HCT116 (cell line): ENCODE results near the gene CDH23. TPM values are rescaled to one million over a fixed set of nuclear protein-coding genes. Genes with fewer than 3 reads are reported as not detected.

Experiments used
- ATAC-seq: fragments of 200-7000 bp; cut with Tn5 transposase; 2 replicates; pipeline ENCODE4 v1.9.1; 2020; ENCODE audit warnings: mild to moderate bottlenecking, moderate library complexity
- BruUV-seq: library from RNA; stranded (reverse); fragments of 400-500 nt; replicated peaks from 2 replicates; lab custom pipeline; 2021; lab: Mats Ljungman, UMichigan
- CTCF ChIA-PET: fragments of 300-600 bp; sonication (Branson Sonifier 250); formaldehyde crosslinking; loops from one replicate; lab custom pipeline; 2021; ENCODE audit warnings: antibody characterized with exemption; lab: Charles Lee
- POLR2A ChIA-PET: fragments of 300-600, 350-600 bp; sonication (Branson Sonifier 250); formaldehyde crosslinking; loops from one replicate; lab custom pipeline; 2021; ENCODE audit warnings: antibody characterized with exemption; lab: Charles Lee
- RAD21 ChIA-PET, 2 experiments: fragments of 300-600 bp; sonication (Branson Sonifier 250); formaldehyde crosslinking; loops; one replicate each; lab custom pipeline; 2023; ENCODE audit warnings: low total read pairs in 2 of 2; ENCODE audit not compliant: uncharacterized antibody in 2 of 2, unreplicated experiment in 2 of 2, low non-redundant PET in 1 of 2; lab: Charles Lee
- DNase-seq: peaks from one replicate; pipeline ENCODE4 v3.0.0-alpha.2; 2010; ENCODE audit warnings: low read depth, low spot score
- H2AFZ ChIP-seq: fragments of 200-600 bp; shearing (Covaris generic), sonication (generic); 2 replicates; pipeline ENCODE4 v1.6.1; 2017; ENCODE audit warnings: low read depth, mixed run types, mixed read lengths, antibody characterized with exemption, low read length; ENCODE audit not compliant: poor library complexity, severe bottlenecking
- H3K27ac ChIP-seq: 2 replicates; pipeline ENCODE4 v1.5.1; 2012; ENCODE audit warnings: low read depth, low read length
- H3K27me3 ChIP-seq: fragments of 200-600 bp; sonication (generic); 2 replicates; pipeline ENCODE4 v1.6.1; 2016; ENCODE audit warnings: mixed run types, low read length, mixed read lengths; ENCODE audit not compliant: insufficient read depth
- H3K36me3 ChIP-seq, 2 experiments: fragments of 200-500 bp in 1 of 2; fragments of 200-600 bp in 1 of 2; sonication (Bioruptor generic) in 1 of 2; sonication (generic) in 1 of 2; 2 replicates each; pipeline versions ENCODE4 v1.5.1 to v1.6.1; 2014 to 2016; ENCODE audit warnings: low read length in 2 of 2, inconsistent platforms in 1 of 2, mixed read lengths in 1 of 2, mixed run types in 1 of 2; ENCODE audit not compliant: insufficient read depth in 2 of 2, control insufficient read depth in 1 of 2
- H3K4me1 ChIP-seq, 2 experiments: fragments of 200-600 bp in 1 of 2; sonication (generic) in 1 of 2; 2 replicates each; pipeline versions ENCODE4 v1.5.1 to v1.6.1; 2012 to 2017; ENCODE audit warnings: low read length in 2 of 2, inconsistent platforms in 1 of 2, mild to moderate bottlenecking in 1 of 2, mixed read lengths in 1 of 2, mixed run types in 1 of 2, moderate library complexity in 1 of 2; ENCODE audit not compliant: insufficient read depth in 2 of 2, control insufficient read depth in 1 of 2
- H3K4me2 ChIP-seq: fragments of 200-600 bp; sonication (generic); 2 replicates; pipeline ENCODE4 v1.6.1; 2017; ENCODE audit warnings: mixed run types, low read length, mixed read lengths
- H3K4me3 ChIP-seq, 2 experiments: fragments of 200-600 bp in 1 of 2; sonication (generic) in 1 of 2; replicated peaks in 1 of 2; 2 replicates each; pipeline ENCODE4 v1.5.1; 2011 to 2016; ENCODE audit warnings: low read length in 2 of 2, control low read depth in 1 of 2, low read depth in 1 of 2, mild to moderate bottlenecking in 1 of 2, mixed read lengths in 1 of 2, mixed run types in 1 of 2
- H3K79me2 ChIP-seq: fragments of 200-600 bp; sonication (generic); 2 replicates; pipeline ENCODE4 v1.6.1; 2017; ENCODE audit warnings: mild to moderate bottlenecking, mixed run types, low read length, moderate library complexity, mixed read lengths; ENCODE audit not compliant: insufficient read depth
- H3K9ac ChIP-seq: fragments of 200-600 bp; sonication (generic); 2 replicates; pipeline ENCODE4 v1.6.1; 2016; ENCODE audit warnings: low read length, mixed read lengths
- H3K9me2 ChIP-seq: fragments of 200-600 bp; sonication (generic), shearing (Covaris generic); 2 replicates; pipeline ENCODE4 v1.6.1; 2017; ENCODE audit warnings: mixed run types, mild to moderate bottlenecking, moderate library complexity; ENCODE audit not compliant: insufficient read depth
- H3K9me3 ChIP-seq, 2 experiments: fragments of 200-500 bp in 1 of 2; fragments of 200-600 bp in 1 of 2; sonication (Bioruptor generic) in 1 of 2; sonication (generic) in 1 of 2; 2 replicates each; pipeline ENCODE4 v1.6.1; 2014 to 2017; ENCODE audit warnings: low read length in 2 of 2, mixed read lengths in 2 of 2, inconsistent platforms in 1 of 2, low read depth in 1 of 2, mild to moderate bottlenecking in 1 of 2, mixed run types in 1 of 2, moderate library complexity in 1 of 2; ENCODE audit not compliant: control insufficient read depth in 1 of 2, insufficient read depth in 1 of 2
- H4K20me1 ChIP-seq: fragments of 200-600 bp; sonication (generic), shearing (Covaris generic); 2 replicates; pipeline ENCODE4 v1.6.1; 2017; ENCODE audit warnings: mixed run types, mild to moderate bottlenecking, moderate library complexity; ENCODE audit not compliant: insufficient read depth
- ATF3 ChIP-seq: IDR thresholded peaks from 2 replicates; pipeline ENCODE4 v1.6.1; 2012
- CTCF ChIP-seq, 3 experiments: fragments of 200-600 bp in 1 of 3; sonication (generic) in 1 of 3; IDR thresholded peaks in 2 of 3; conservative IDR thresholded peaks in 1 of 3; 2 replicates each; pipeline ENCODE4 v1.5.1; 2012 to 2017; ENCODE audit warnings: low read depth in 2 of 3, low read length in 2 of 3, antibody characterized with exemption in 1 of 3, borderline replicate concordance in 1 of 3, control low read depth in 1 of 3, mild to moderate bottlenecking in 1 of 3, mixed read lengths in 1 of 3, mixed run types in 1 of 3, moderate library complexity in 1 of 3; ENCODE audit not compliant: insufficient read depth in 1 of 3
- EZH2 ChIP-seq: fragments of 200-600 bp; sonication (generic); IDR thresholded peaks from 2 replicates; pipeline ENCODE4 v1.6.1; 2017; ENCODE audit warnings: antibody characterized with exemption, mixed run types
- EZH2phosphoT487 ChIP-seq: fragments of 200-600 bp; IDR thresholded peaks from 2 replicates; pipeline ENCODE4 v1.6.1; 2018; ENCODE audit warnings: antibody characterized with exemption, borderline replicate concordance
- FOSL1 ChIP-seq: IDR thresholded peaks from 2 replicates; pipeline ENCODE4 v1.6.1; 2012; ENCODE audit warnings: low read depth
- JUND ChIP-seq: IDR thresholded peaks from 2 replicates; pipeline ENCODE4 v1.6.1; 2012
- MAX ChIP-seq: IDR thresholded peaks from 2 replicates; pipeline ENCODE4 v1.6.1; 2012
- POLR2A ChIP-seq: IDR thresholded peaks from 2 replicates; pipeline ENCODE4 v1.7.0; 2011; ENCODE audit warnings: borderline replicate concordance; ENCODE audit not compliant: insufficient read depth, insufficient read length; ENCODE audit errors: extremely low read depth
- POLR2AphosphoS5 ChIP-seq: IDR thresholded peaks from 2 replicates; pipeline ENCODE4 v1.6.1; 2011; ENCODE audit warnings: mild to moderate bottlenecking, low read depth, low read length, moderate library complexity
- RAD21 ChIP-seq: IDR thresholded peaks from 2 replicates; pipeline ENCODE4 v1.6.1; 2012; ENCODE audit warnings: low read depth, mild to moderate bottlenecking
- SIN3A ChIP-seq: IDR thresholded peaks from 2 replicates; pipeline ENCODE4 v1.6.1; 2012; ENCODE audit warnings: low read depth
- SP1 ChIP-seq: IDR thresholded peaks from 2 replicates; pipeline ENCODE4 v1.6.1; 2012; ENCODE audit warnings: low read depth
- SRF ChIP-seq: IDR thresholded peaks from 2 replicates; pipeline ENCODE4 v1.6.1; 2012; ENCODE audit warnings: low read depth
- TCF7L2 ChIP-seq: IDR thresholded peaks from 2 replicates; pipeline ENCODE4 v1.7.0; 2011; ENCODE audit warnings: borderline replicate concordance, inconsistent platforms; ENCODE audit not compliant: insufficient read depth, insufficient read length; ENCODE audit errors: extremely low read depth
- YY1 ChIP-seq: IDR thresholded peaks from 2 replicates; pipeline ENCODE4 v1.6.1; 2011; ENCODE audit warnings: low read length, low read depth, moderate library complexity, mild to moderate bottlenecking; ENCODE audit not compliant: insufficient replicate concordance; ENCODE audit errors: extremely low read depth
- ZFX ChIP-seq: fragments of 450-650 bp; IDR thresholded peaks from 2 replicates; pipeline ENCODE4 v1.6.1; 2017
- ZNF274 ChIP-seq: fragments of 200-500 bp; sonication (Bioruptor generic); IDR thresholded peaks from 2 replicates; pipeline ENCODE4 v1.6.1; 2014; ENCODE audit warnings: mild to moderate bottlenecking, low read depth, low read length, inconsistent platforms
- intact Hi-C: fragments of 100-400 bp; cut with micrococcal nuclease; formaldehyde crosslinking; loops from 2 replicates; pipeline ENCODE4 v1.10.0; 2022
- total RNA-seq: library from RNA; stranded (reverse); gene quantifications from one replicate; pipeline ENCODE4 v1.2.1, GENCODE V29; 2021; ENCODE audit not compliant: unreplicated experiment

CDH23 gene
- total RNA-seq, 1 experiment from 2014 or later, result not detected

- Histone ChIP-seq H3K9ac (no peak overlapping the region), H3K36me3 (no peaks in the 10 kb centered on the region), H4K20me1 (no peaks in the 10 kb centered on the region), H3K4me1 (peaks cover 5% of the 10 kb centered on the region in 2 experiments; a peak in 2 of 4 replicates), H3K9me2 (no peaks in the 10 kb centered on the region), H3K79me2 (no peaks in the 10 kb centered on the region), H3K27ac (no peak overlapping the region), H2AFZ (no peak overlapping the region), H3K27me3 (no peaks in the 10 kb centered on the region), H3K9me3 (no peaks in the 10 kb centered on the region), H3K4me2 (no peak overlapping the region), H3K4me3 (no peak overlapping the region)
- intact Hi-C loops, result no loop called here
- ATAC-seq, result no peak
- ChIA-PET POLR2A (interaction anchor here (1.0 kb wide), 1 partner anchor 16 kb away, joined by 3 read pairs; no protein-coding TSS in a partner anchor), CTCF (no interaction called here), RAD21 (no interaction called here)
- BruUV-seq, result no TSS peak
- no peak for DNase-seq
- TF ChIP-seq EZH2, result no peak
- TF ChIP-seq TCF7L2, result no peak
Measured at GRCh38 chr10:71750986-71751385, 354.3 kb downstream of the CDH23 start.

- intact Hi-C loops, result no loop called here
- Histone ChIP-seq H3K9ac (no peak overlapping the region), H2AFZ (no peak overlapping the region), H3K27me3 (no peaks in the 10 kb centered on the region), H3K4me3 (no peak overlapping the region), H3K9me3 (no peaks in the 10 kb centered on the region), H3K4me1 (peaks cover under 1 to 3% of the 10 kb centered on the region in 2 experiments; a peak in 2 of 4 replicates), H4K20me1 (no peaks in the 10 kb centered on the region), H3K79me2 (no peaks in the 10 kb centered on the region), H3K9me2 (no peaks in the 10 kb centered on the region), H3K4me2 (no peak overlapping the region), H3K36me3 (no peaks in the 10 kb centered on the region), H3K27ac (no peak overlapping the region)
- ATAC-seq, result no peak
- TF ChIP-seq YY1 (no peak), RAD21 (no peak), SP1 (no peak), CTCF (IDR thresholded peaks at IDR 0.05 in 2 of 3, conservative IDR thresholded peaks at IDR 0.05 in 1 of 3; ENCODE audit: borderline replicate concordance in 1 of 3, insufficient read depth in 1 of 3, low read depth in 2 of 3, low read length in 2 of 3) (no peak), SIN3A (no peak), POLR2AphosphoS5 (no peak), SRF (no peak), MAX (no peak), EZH2 (no peak), ATF3 (no peak), ZFX (no peak), FOSL1 (no peak), POLR2A (no peak), EZH2phosphoT487 (no peak), ZNF274 (no peak), JUND (no peak)
- no peak for DNase-seq
- ChIA-PET RAD21 (no interaction called here), CTCF (no interaction called here), POLR2A (no interaction called here)
- no TSS peak for BruUV-seq
Measured at GRCh38 chr10:71751515-71752224, 354.9 kb downstream of the CDH23 start.
